Lung (tissue), 12 donors: Measurements from ENCODE around the gene TCF12. TPM values are rescaled to one million over a fixed set of nuclear protein-coding genes. Genes with fewer than 3 reads are reported as not detected.
A peak's percentile ranks its signal among the peaks of the same experiment; 100 is the strongest.
"Not testable (repeated sequence)": the region's sequence is repeated elsewhere in the genome, so short reads cannot be mapped to it uniquely, and the experiment has no call there.

ENCODE experiments used
- ATAC-seq: fragments of 200-7000 bp; cut with Tn5 transposase; one replicate; pipeline ENCODE4 v1.9.1; 2020; ENCODE audit warnings: moderate number of reproducible peaks; ENCODE audit not compliant: insufficient read depth, low FRiP score
- DNase-seq, 3 donors: peaks; one replicate each; pipeline ENCODE4 v3.0.0-alpha.2; 2013 to 2017
- H3K27ac ChIP-seq, 2 donors: one replicate each; pipeline ENCODE4 v1.5.1; 2013; ENCODE audit warnings: mild to moderate bottlenecking in 2 of 2, moderate library complexity in 2 of 2, control low read depth in 1 of 2, inconsistent platforms in 1 of 2, low read depth in 1 of 2, low read length in 1 of 2
- H3K27me3 ChIP-seq, 3 donors: one replicate each; pipeline ENCODE4 v1.5.1; 2013; ENCODE audit warnings: low read length in 2 of 3; ENCODE audit not compliant: control insufficient read depth in 3 of 3, insufficient read depth in 3 of 3
- H3K36me3 ChIP-seq, 4 donors: one replicate each; pipeline ENCODE4 v1.5.1; 2013; ENCODE audit warnings: low read length in 4 of 4, mild to moderate bottlenecking in 1 of 4, moderate library complexity in 1 of 4; ENCODE audit not compliant: control insufficient read depth in 4 of 4, insufficient read depth in 4 of 4
- H3K4me1 ChIP-seq, 5 donors: one replicate each; pipeline ENCODE4 v1.5.1; 2013; ENCODE audit warnings: low read length in 5 of 5, mild to moderate bottlenecking in 2 of 5, moderate library complexity in 1 of 5; ENCODE audit not compliant: control insufficient read depth in 5 of 5, insufficient read depth in 5 of 5
- H3K4me3 ChIP-seq: one replicate; pipeline ENCODE4 v1.5.1; 2013; ENCODE audit warnings: mild to moderate bottlenecking, control low read depth, moderate library complexity
- H3K9ac ChIP-seq, 2 donors: one replicate each; pipeline ENCODE4 v1.5.1; 2013; ENCODE audit warnings: low read length in 2 of 2, control low read depth in 1 of 2; ENCODE audit not compliant: insufficient read depth in 1 of 2
- H3K9me3 ChIP-seq, 4 donors: one replicate each; pipeline ENCODE4 v1.5.1; 2013; ENCODE audit warnings: low read length in 3 of 4, mild to moderate bottlenecking in 1 of 4, moderate library complexity in 1 of 4; ENCODE audit not compliant: control insufficient read depth in 4 of 4, insufficient read depth in 3 of 4
- WGBS, 2 donors: extraction: QIAGEN DNeasy Blood & Tissue Kit; methylation state at CpG; one replicate each; pipeline ENCODE4 v1.1.7; 2013; 5-methylcytosine and 5-hydroxymethylcytosine counted together
- polyA plus RNA-seq, 2 donors: library from polyadenylated mRNA; stranded (reverse); fragments of 200-250 nt; gene quantifications; one replicate each; pipeline ENCODE4 v1.2.1, GENCODE V29; 2013
- total RNA-seq, 2 donors: library from RNA; depleted of rRNA in 1 of 2; stranded (reverse); fragments of >200 nt in 1 of 2; gene quantifications; one replicate each; pipeline ENCODE4 v1.2.1, GENCODE V29; 2014 to 2021
- TF ChIP-seq, protein P1 (sequence below): IDR thresholded peaks from 2 replicates; pipeline ENCODE4 v1.5.1; 2012; ENCODE audit warnings: mild to moderate bottlenecking; ENCODE audit errors: control extremely low read depth, extremely low read depth
- donor health status: control.
- donor health status: control.
- donor health status: Bipolar disorder and iron deficiency.
- donor health status: healthy.
- donor health status: DM: yes; HTN: yes; CAD: no.

The TCF12 gene
- total and polyA plus RNA-seq, 4 donors, result 9.6 to 314 (median 56.3) TPM

DNA sequence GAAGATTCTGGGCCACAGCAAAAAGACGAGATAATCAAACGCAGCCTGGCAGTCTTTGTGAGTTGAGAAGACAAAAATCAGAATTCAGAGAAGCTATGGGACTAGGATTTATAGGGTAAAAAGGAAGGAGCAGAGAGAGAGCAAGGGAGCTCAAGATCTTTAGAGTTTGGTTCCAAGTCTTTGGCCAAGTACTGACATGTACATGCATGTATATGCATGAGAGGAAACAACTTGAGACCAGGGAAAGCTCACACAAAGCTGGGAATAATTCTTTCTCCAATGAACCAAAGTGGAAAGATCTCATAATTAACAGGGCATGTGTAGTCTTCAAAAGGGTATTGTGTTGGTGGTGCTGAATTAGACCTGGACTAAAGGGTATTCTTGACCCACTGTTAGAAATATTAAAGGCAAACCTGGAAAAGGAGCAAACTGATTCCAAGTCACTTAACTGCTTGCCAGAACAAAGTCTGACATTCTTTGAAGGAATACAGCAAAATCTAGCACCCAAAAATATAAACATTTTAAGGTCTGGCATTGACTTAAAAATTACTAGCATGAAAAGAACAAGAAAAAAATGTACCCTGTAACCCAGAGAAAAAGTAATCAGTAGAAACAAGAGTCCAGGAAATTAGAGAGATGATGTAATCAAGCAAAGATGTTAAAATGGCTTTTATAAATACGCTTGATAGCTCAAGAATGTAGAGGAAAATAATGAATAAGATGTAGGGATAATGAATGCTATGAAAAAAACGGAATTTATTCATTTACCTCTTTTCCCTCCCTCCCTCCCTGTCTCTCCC lies 231.8 kb downstream of the TCF12 start:
- Histone ChIP-seq H3K36me3 (peaks cover 0 to 12% (median 4%) of the 10 kb centered on the region in 4 donors), H3K27me3 (no peaks in the 10 kb centered on the region), H3K4me3 (no peak overlapping the region), H3K27ac (no peak overlapping the region), H3K4me1 (peaks cover 0 to 31% (median 15%) of the 10 kb centered on the region in 5 donors), H3K9me3 (peaks cover 0 to 6% (median 3%) of the 10 kb centered on the region in 4 donors), H3K9ac (no peak overlapping the region)
- ATAC-seq (no peak), DNase-seq (no peak)
- 80 to 81% methylated on average over 4 of the region's 4 CpGs for WGBS, 2 donors
- TF ChIP-seq, protein P1, sequence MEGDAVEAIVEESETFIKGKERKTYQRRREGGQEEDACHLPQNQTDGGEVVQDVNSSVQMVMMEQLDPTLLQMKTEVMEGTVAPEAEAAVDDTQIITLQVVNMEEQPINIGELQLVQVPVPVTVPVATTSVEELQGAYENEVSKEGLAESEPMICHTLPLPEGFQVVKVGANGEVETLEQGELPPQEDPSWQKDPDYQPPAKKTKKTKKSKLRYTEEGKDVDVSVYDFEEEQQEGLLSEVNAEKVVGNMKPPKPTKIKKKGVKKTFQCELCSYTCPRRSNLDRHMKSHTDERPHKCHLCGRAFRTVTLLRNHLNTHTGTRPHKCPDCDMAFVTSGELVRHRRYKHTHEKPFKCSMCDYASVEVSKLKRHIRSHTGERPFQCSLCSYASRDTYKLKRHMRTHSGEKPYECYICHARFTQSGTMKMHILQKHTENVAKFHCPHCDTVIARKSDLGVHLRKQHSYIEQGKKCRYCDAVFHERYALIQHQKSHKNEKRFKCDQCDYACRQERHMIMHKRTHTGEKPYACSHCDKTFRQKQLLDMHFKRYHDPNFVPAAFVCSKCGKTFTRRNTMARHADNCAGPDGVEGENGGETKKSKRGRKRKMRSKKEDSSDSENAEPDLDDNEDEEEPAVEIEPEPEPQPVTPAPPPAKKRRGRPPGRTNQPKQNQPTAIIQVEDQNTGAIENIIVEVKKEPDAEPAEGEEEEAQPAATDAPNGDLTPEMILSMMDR, result no peak

DNA sequence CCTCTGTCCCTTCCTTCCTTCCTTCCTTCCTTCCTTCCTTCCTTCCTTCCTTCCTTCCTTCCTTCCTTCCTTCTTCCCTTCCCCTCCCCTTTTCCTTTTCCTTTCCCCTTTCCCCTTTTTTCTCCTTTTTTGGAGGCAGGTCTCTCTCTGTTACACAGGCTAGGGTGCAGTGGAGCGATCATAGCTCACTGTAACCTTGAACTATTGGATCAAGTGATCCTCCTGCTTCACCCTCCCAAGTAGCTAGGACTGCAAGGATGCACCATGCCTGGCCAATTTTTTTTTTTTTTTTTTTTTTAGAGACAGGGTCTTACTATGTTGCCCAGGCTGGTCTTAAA lies 232.4 kb downstream of the TCF12 start:
- not testable (repeated sequence) for H3K4me3 ChIP-seq, H3K27ac ChIP-seq, H3K9ac ChIP-seq, ATAC-seq, H3K9me3 ChIP-seq, H3K27me3 ChIP-seq, DNase-seq
- peaks cover 0 to 12% (median 4%) of the 10 kb centered on the region in 4 donors for H3K36me3 ChIP-seq
- peaks cover 0 to 31% (median 15%) of the 10 kb centered on the region in 5 donors for H3K4me1 ChIP-seq
- 96 to 100% methylated on average over 1 of the region's 1 CpG for WGBS, 2 donors

DNA sequence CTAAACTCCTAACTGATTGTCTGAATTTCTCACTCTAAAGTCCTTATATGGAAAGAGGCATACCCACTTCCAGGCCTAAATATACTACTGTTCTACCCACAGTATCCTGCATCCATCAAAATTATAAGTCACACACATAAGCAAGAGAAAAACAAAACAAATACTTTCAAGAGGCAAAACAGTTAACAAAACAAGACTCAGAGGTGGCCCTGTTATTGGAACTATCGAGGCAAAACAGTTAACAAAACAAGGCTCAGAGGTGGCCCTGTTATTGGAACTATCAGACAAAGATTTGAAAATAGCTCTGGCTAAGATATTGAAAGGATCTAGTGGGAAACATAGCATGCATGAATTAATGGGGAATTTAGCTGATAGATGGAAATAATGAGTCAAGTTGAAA lies 233.7 kb downstream of the TCF12 start:
- ATAC-seq, result no peak
- Histone ChIP-seq H3K9ac (no peak overlapping the region), H3K27ac (no peak overlapping the region), H3K9me3 (peaks cover 0 to 6% (median 3%) of the 10 kb centered on the region in 4 donors), H3K4me3 (no peak overlapping the region), H3K36me3 (peaks cover 0 to 12% (median 4%) of the 10 kb centered on the region in 4 donors), H3K4me1 (peaks cover 4 to 34% (median 13%) of the 10 kb centered on the region in 5 donors), H3K27me3 (no peaks in the 10 kb centered on the region)
- TF ChIP-seq, protein P1, result no peak
- WGBS, 2 donors, result 92 to 95% methylated on average over 1 of the region's 1 CpG
- DNase-seq, result no peak

DNA sequence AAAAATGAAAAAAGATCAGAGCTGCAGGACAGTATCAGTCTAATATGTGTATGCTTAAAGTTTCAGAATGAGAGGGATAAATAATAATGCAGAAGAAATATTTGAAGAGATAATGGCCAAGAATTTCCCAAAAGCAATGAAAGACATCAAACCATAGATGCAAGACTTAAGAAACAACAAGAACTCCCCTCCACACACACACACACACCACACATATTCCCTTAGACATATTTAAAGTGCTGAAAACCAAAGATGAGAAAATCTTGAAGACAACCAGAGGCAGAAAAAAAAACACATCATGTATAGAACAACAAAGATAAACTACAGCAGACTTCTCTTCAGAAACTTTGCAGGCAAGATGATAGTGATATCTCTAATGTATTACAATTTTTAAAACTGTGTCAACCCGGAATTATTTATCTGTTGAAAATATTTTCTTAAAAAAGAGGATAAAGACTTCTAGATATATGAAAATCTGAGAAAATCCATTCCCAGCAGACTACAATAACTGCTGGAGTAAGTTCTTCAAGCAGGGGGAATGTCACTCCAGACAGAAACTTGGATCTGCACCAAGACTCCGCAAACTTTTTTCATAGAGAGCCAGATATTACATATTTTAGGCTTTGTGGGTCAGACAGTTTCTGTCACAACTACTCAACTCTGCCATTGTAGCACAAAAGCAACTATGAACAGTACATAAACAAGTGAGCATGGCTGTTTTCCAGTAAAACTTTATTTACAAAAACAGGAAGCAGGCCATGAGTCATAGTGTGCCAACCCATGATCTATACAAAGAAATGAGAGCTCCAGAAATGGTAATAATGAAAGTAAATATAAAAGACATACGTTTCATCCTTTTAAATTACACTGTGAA lies 234.5 kb downstream of the TCF12 start:
- ATAC-seq, result peak; percentile 55
- H3K27ac ChIP-seq, result no peak overlapping the region
- TF ChIP-seq, protein P1, result no peak
- peak; percentile 76 to 95 (median 94) for DNase-seq
- H3K4me3 ChIP-seq, result no peak overlapping the region
- peaks cover 4 to 27% (median 13%) of the 10 kb centered on the region in 5 donors for H3K4me1 ChIP-seq
- H3K9me3 ChIP-seq, result peaks cover 0 to 6% (median 3%) of the 10 kb centered on the region in 4 donors
- no peak overlapping the region for H3K9ac ChIP-seq
- H3K27me3 ChIP-seq, result no peaks in the 10 kb centered on the region
- WGBS, 2 donors, result 47 to 73% methylated on average over 3 of the region's 3 CpGs
- peaks cover 0 to 12% (median 4%) of the 10 kb centered on the region in 4 donors for H3K36me3 ChIP-seq
